RCC 7860 (cell line): ENCODE measurements around the gene BABAM1.
A peak's percentile ranks its signal among the peaks of the same experiment; 100 is the strongest.
"Not testable (repeated sequence)": the region's sequence is repeated elsewhere in the genome, so short reads cannot be mapped to it uniquely, and the experiment has no call there.

Source experiments
- DNase-seq: peaks from one replicate; pipeline ENCODE4 v3.0.0-alpha.2; 2015; ENCODE audit warnings: low spot score
- FAIRE-seq: peaks from 2 replicates; lab custom pipeline; 2012; peaks lifted over from hg19 to GRCh38; lab: Jason Lieb, UNC

Gene BABAM1

GRCh38 chr19:17266589-17266974, 661 bp upstream of the BABAM1 start:
- no peak for FAIRE-seq
- DNase-seq: no peak

DNA sequence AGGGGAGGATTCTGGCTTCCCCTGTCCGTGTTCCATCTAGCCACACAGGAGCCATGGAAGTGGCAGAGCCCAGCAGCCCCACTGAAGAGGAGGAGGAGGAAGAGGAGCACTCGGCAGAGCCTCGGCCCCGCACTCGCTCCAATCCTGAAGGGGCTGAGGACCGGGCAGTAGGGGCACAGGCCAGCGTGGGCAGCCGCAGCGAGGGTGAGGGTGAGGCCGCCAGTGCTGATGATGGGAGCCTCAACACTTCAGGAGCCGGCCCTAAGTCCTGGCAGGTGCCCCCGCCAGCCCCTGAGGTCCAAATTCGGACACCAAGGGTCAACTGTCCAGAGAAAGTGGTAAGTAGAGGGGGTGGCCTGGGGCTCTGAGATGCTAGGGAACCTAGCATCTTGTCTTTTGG, 1.5 kb downstream of the BABAM1 start:
- DNase-seq: no peak
- FAIRE-seq: no peak

DNA sequence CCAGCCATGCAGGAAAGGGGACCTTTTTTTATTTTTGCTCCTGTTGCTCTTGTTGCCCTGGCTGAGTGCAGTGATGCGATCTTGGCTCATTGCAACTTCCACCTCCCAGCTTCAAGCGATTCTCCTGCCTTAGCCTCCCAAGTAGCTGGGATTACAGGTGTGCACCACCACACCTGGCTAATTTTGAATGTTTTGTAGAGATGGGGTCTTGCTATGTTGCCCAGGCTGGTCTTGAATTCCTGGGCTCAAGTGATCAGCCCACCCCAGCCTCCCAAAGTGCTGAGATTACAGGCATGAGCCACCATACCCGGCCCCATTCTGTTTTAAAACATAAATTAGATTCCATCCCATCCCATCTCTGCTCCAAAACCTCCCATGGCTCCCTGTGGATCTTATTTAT, 7.6 kb downstream of the BABAM1 start:
- DNase-seq, FAIRE-seq: not testable (repeated sequence)

- FAIRE-seq (no peak), DNase-seq (no peak)
Observed at GRCh38 chr19:17275441-17276175, 8.4 kb downstream of the BABAM1 start.

- no peak for FAIRE-seq
- no peak for DNase-seq
Observed at GRCh38 chr19:17279436-17279835, 12.2 kb downstream of the BABAM1 start.

DNA sequence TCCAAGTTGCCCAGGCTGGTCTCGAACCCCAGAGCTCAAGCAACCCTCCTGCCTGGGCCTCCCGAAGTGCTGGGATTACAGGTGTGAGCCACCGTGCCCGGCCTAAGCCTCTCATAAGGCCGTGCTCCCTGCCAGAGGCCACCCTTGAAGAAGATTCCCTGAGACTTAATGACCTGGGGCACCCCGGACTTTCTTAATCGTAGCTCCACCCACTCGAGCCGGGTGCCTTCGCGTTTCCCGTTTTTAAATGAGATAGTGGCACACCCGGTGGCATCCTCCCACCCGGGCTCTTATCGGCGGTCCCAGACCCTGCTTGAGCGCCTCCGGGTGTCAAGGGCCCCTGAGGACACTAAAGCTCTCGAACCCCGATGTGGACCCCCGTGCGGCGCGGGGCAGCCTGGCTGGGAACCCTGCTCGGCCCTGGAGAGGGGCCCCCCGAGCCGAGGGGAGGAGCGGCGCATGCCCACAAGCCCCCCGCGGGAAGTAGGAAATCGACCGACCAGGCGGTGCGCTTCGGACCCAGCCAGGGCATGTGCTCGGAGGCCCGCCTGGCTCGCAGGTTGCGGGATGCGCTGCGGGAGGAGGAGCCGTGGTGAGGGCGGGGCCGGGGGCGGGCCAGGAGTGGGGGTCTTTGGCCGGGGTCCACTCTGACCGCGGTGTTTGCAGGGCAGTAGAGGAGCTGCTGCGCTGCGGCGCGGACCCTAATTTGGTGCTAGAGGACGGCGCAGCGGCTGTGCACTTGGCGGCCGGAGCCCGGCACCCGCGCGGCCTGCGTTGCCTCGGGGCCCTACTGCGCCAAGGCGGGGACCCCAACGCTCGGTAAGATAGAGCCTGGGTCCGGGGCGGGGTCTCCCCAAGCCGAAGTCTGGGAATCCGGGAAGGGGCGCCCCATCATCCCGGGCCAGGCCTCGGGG, 14.4 kb downstream of the BABAM1 start, which contains the start of gene ANKLE1:
Gene ANKLE1 (plus strand): TSS at position 511 of the 914 bp plus-strand sequence. CDS start 20 bp downstream, at position 531.
- no peak for FAIRE-seq
- no peak for DNase-seq

- DNase-seq (peak; percentile 75), FAIRE-seq (no peak)
Observed at GRCh38 chr19:17282488-17283125, 15.4 kb downstream of the BABAM1 start.

DNA sequence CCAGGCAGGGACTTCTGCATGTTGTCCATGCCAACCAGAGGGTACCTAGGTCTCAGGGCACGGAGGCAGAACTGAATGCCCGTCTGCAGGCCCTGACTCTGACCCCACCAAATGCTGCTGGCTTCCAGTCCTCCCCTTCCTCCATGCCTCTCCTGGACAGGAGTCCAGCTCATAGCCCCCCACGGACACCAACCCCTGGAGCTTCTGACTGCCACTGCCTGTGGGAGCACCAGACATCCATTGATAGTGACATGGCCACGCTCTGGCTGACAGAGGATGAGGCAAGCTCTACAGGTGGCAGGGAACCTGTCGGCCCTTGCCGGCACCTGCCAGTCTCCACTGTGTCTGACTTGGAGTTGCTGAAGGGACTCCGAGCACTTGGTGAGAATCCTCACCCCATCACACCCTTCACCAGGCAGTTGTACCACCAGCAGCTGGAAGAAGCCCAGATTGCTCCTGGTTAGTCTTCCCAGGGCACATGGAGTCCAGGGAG, 16.3 kb downstream of the BABAM1 start:
- DNase-seq: no peak
- FAIRE-seq: no peak

DNA sequence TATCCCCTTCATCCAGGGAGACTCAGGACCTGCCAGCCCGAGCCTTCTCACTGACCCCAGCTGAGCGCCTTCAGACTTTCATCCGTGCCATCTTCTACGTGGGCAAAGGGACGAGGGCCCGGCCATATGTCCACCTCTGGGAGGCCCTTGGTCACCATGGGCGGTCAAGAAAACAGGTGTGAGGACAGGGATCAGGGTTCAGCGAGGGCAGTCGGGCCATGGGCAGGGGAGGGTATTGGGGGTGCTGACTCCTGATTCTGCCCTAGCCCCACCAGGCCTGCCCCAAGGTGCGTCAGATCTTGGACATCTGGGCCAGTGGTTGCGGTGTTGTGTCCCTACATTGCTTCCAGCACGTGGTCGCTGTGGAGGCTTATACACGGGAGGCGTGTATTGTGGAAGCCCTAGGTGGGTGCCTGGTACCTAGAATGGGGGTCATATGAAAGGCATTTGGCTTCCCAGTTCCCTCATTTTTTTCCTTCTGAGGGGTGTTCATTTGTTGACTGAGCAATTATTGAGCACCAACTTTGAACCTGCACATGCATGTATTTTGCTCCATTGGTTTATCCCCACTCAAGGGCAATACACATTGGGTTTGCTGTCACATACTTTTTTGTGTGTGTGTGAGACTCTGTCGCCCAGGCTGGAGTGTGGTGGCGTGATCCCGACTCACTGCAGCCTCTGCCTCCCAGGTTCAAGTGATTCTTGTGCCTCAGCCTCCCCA, 18.3 kb downstream of the BABAM1 start:
- DNase-seq (no peak), FAIRE-seq (no peak)

GRCh38 chr19:17286263-17286662, 19.0 kb downstream of the BABAM1 start:
- DNase-seq: no peak
- FAIRE-seq: no peak

GRCh38 chr19:17286752-17287151, 19.5 kb downstream of the BABAM1 start:
- FAIRE-seq: no peak
- DNase-seq: no peak

- FAIRE-seq: no peak
- DNase-seq: no peak
Observed at GRCh38 chr19:17289489-17289888, 22.2 kb downstream of the BABAM1 start.

GRCh38 chr19:17292301-17293074, 25.2 kb downstream of the BABAM1 start:
- no peak for DNase-seq
- no peak for FAIRE-seq

- no peak for FAIRE-seq
- DNase-seq: no peak
Observed at GRCh38 chr19:17293605-17294004, 26.4 kb downstream of the BABAM1 start.

DNA sequence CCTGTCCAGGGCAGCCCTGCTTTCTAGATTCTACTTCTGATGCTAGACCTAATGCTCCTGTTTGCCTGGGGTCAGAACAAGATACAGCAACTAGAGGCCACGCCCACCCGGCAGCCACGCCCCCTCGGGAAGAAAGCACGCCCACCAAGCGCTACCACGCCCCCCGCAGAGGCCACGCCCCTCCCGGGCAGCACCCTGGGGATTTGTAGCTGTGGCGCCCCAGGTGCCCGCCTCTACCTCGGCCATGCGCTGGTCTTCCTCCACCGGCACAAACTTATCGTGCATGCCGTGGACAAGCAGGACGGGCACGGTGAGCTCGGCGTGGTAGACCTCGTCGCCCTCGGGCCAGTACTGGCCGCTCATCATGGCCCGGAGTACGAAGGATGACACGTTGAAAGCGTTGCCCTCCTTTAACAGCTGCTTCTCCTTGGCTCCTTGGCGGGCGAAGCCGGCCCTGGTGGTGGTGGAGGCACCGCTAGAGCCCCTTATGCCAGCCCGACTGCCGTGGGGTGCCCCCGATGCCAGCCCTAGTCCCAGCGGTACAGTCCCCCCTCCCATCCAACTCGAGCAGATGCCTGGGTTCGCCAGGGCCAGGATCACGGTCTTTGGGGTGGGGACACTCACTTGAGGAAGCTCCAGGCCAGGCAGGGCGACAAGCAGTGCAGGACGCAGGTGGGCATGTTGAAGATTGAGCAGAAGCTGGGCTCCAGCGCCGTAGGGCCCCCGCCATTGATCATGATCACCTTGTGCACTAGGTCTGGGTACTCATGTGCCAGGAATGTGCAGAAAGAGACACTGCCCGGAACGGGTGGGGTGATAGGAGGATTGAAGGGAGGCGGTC, 27.0 kb downstream of the BABAM1 start:
- DNase-seq: no peak
- no peak for FAIRE-seq

- FAIRE-seq, DNase-seq: not testable (repeated sequence)
Observed at GRCh38 chr19:17295551-17295950, 28.3 kb downstream of the BABAM1 start.

GRCh38 chr19:17296273-17296672, 29.0 kb downstream of the BABAM1 start:
- peak; percentile 71 for DNase-seq
- peak; percentile 41 for FAIRE-seq

DNA sequence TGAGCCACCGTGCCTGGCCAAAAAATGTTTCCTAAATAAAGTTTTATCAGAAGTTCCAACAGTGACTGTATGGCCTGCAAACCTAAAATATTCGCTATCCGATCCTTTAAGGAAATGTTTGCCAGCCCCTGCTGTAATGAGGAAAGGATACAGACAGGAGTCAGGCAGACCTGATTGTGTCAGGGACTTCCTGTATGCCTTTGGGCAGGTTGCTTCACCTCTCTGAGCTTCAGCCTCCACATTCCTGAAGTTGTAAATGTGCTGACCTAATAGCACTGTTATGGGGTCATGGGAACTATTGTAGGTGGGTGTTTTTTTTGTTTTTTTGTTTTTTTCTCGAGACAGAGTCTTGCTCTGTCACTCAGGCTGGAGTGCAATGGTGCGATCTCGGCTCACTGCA, 29.7 kb downstream of the BABAM1 start:
- DNase-seq: no peak
- no peak for FAIRE-seq
